Stimulated activated CD4-positive, alpha-beta T cell treated with anti-CD3 and anti-CD28 coated beads, Interleukin-2, amount 100 ng/mL, for 48 hours (primary cell): ENCODE data around the gene LRRC61.
"Not testable (repeated sequence)": the region's sequence is repeated elsewhere in the genome, so short reads cannot be mapped to it uniquely, and the experiment has no call there.

Source experiments
- DNase-seq, 2 donors: peaks; one replicate each; pipeline ENCODE4 v3.0.0-alpha.2; 2020

LRRC61 gene

GRCh38 chr7:150385884-150386283 is 62.7 kb downstream of the LRRC61 start:
- not testable (repeated sequence) for DNase-seq
